GM19099 (cell line): ENCODE data around the gene PIAS4.

Source experiments
- POLR2A ChIP-seq: IDR thresholded peaks from 3 replicates; pipeline ENCODE4 v1.6.1; 2011; ENCODE audit warnings: low read depth; ENCODE audit not compliant: insufficient read length; ENCODE audit errors: extremely low read depth

PIAS4 gene

DNA sequence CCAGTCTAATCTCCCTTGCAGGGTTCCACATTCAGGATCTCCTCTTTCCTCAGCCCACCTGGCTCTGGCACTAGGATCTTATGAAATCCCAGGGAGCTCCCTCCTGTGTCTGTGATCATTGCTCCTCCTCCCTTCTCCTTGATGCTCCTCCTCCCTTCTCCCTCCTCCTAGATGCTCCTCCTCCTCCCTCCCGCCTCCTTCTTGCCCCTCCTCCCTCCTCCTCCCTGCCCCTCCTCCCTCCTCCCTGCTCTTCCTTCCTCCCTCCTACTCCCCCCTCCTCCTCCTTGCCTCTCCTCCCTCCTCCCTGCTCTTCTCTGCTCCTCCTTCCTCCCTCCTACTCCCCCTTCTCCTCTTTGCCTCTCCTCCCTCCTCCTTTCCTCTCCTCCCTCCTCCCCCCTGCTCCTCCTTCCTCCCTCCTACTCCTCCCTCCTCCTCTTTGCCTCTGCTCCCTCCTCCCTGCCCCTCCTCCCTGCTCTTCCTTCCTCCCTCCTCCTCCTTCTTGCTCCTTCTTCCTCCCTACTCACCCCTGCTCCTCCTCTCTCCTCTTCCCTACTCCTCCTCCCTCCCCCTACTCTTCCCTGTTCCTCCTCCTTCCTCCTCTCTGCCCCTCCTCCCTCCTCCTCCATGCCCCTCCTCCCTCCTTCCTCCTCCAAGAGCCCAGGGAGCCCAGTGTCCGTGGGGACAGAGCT is 74.0 kb downstream of the PIAS4 start:
- TF ChIP-seq POLR2A, result no peak

GRCh38 chr19:4082172-4082571 is 74.6 kb downstream of the PIAS4 start:
- no peak for TF ChIP-seq POLR2A

- TF ChIP-seq POLR2A, result no peak
Observed at GRCh38 chr19:4083677-4084546, 76.4 kb downstream of the PIAS4 start.

DNA sequence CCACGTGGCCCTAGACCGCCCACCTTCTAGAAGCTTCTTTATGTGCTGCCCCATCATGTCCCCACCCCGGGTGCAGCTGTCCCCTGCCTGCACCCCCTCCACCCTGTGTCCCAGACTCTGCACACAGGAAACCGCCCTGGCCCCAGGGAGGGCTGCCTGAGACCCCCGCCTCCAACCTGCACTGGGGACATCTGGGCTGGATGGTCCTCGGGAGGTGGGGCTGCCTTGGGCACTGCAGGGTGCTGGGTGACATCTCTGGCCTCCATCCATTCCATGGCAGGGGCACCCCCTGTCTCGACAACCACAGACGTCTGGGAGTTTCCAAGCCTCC is 77.0 kb downstream of the PIAS4 start:
- no peak for TF ChIP-seq POLR2A

GRCh38 chr19:4086411-4086867 is 78.9 kb downstream of the PIAS4 start:
- TF ChIP-seq POLR2A, result no peak

DNA sequence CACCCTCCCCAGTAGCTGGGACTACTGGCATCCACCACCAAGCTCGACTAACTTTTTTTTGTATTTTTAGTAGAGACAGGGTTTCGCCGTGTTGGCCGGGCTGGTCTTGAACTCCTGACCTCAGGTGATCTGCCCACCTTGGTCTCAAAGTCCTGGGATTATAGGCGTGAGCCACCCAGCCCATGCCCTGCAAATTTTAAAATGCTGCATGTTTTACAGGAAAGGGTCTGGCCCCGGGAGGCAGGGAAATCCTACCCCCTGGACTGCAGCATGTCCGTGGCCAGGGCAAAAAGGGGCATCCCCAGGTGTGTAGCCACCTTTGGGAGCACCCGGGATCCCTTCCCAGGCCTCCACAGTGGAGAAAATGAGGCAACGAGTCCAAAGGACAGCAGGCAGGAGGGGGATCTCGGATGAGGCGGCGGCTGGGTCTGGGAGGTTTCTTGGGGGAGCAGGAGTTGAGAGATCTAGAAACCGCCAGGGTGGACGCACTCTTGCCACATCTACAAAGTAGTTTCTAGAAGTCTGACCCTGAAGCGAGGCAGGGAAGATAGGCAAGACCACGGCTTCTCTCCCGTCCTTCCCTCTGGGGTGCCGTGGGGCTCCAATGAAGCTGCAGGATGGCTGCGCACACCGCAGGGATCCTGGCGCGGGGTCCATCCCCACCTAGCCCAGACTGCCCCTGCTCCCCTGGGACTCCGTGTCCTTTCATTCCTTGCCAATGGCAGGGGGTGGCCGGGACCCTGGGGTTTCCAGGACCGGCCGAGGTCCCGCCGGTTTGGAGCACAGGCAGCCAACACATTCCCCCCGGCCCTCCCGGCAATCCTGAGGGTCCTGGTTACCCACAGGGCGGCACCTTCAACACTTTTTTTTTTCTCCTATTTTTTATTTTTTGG is 80.5 kb downstream of the PIAS4 start:
- TF ChIP-seq POLR2A, result no peak

DNA sequence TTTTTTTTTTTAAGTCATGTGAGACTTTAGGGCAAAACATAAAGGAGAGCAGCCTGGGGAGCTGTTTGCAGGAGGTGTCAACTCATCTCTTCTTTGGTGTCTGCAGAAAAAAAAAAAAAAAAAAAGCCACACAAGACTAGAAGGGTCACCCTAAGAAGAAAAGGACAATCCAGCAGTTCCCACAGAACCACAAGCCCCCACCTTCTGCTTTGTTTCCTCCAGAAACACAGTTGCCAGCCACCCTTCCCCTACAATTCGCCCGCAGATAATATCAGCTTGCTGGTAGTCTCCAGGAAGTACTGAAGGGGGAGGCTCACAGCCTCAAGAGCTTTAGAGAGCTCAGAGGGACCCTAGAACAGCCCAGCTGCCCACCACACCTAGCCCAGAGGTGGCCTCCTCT is 81.4 kb downstream of the PIAS4 start:
- TF ChIP-seq POLR2A, result no peak
